HL-60 (cell line): Measurements from ENCODE around the gene ATXN2.
A peak's percentile ranks its signal among the peaks of the same experiment; 100 is the strongest.

ENCODE experiments used
- DNase-seq, 2 experiments: peaks; one replicate each; pipeline ENCODE4 v3.0.0-alpha.2; 2010 to 2020; ENCODE audit warnings: low read depth in 1 of 2, low spot score in 1 of 2
- H3K27ac ChIP-seq: fragments of 250-450 bp; sonication (Bioruptor Pico); replicated peaks from 2 replicates; pipeline ENCODE4 v1.5.1; 2020; ENCODE audit warnings: mild to moderate bottlenecking, moderate library complexity
- H3K27me3 ChIP-seq: fragments of 250-450 bp; sonication (Bioruptor Pico); 2 replicates; pipeline ENCODE4 v1.5.1; 2021; ENCODE audit warnings: mild to moderate bottlenecking, moderate library complexity; ENCODE audit not compliant: insufficient read depth, poor library complexity, severe bottlenecking
- H3K4me3 ChIP-seq: replicated peaks from 2 replicates; pipeline ENCODE4 v1.5.1; 2011; ENCODE audit warnings: mild to moderate bottlenecking, control low read depth, low read length; ENCODE audit not compliant: insufficient read depth
- GABPA ChIP-seq: IDR thresholded peaks from 2 replicates; pipeline ENCODE4 v1.6.1; 2012; ENCODE audit warnings: low read depth
- POLR2AphosphoS5 ChIP-seq: IDR thresholded peaks from 2 replicates; pipeline ENCODE4 v1.6.1; 2012; ENCODE audit warnings: low read depth
- SPI1 ChIP-seq: IDR thresholded peaks from 2 replicates; pipeline ENCODE4 v1.6.1; 2012; ENCODE audit warnings: low read depth, mild to moderate bottlenecking, borderline replicate concordance
- TF ChIP-seq, protein P1 (sequence below): IDR thresholded peaks from 2 replicates; pipeline ENCODE4 v1.6.1; 2012; ENCODE audit warnings: low read depth; ENCODE audit not compliant: insufficient replicate concordance
- TF ChIP-seq, protein P2 (sequence below): IDR thresholded peaks from one replicate; pipeline ENCODE4 v1.5.1; 2011; ENCODE audit warnings: low read length, control low read depth, inconsistent platforms; ENCODE audit not compliant: insufficient read depth

ATXN2 gene

GRCh38 chr12:111442301-111443045, 156.6 kb downstream of the ATXN2 start:
- H3K27me3 ChIP-seq = no peaks in the 10 kb centered on the region
- H3K4me3 ChIP-seq = no peak overlapping the region
- TF ChIP-seq POLR2AphosphoS5 = no peak; the same call in 1 of the 2 replicates
- TF ChIP-seq, protein P1, sequence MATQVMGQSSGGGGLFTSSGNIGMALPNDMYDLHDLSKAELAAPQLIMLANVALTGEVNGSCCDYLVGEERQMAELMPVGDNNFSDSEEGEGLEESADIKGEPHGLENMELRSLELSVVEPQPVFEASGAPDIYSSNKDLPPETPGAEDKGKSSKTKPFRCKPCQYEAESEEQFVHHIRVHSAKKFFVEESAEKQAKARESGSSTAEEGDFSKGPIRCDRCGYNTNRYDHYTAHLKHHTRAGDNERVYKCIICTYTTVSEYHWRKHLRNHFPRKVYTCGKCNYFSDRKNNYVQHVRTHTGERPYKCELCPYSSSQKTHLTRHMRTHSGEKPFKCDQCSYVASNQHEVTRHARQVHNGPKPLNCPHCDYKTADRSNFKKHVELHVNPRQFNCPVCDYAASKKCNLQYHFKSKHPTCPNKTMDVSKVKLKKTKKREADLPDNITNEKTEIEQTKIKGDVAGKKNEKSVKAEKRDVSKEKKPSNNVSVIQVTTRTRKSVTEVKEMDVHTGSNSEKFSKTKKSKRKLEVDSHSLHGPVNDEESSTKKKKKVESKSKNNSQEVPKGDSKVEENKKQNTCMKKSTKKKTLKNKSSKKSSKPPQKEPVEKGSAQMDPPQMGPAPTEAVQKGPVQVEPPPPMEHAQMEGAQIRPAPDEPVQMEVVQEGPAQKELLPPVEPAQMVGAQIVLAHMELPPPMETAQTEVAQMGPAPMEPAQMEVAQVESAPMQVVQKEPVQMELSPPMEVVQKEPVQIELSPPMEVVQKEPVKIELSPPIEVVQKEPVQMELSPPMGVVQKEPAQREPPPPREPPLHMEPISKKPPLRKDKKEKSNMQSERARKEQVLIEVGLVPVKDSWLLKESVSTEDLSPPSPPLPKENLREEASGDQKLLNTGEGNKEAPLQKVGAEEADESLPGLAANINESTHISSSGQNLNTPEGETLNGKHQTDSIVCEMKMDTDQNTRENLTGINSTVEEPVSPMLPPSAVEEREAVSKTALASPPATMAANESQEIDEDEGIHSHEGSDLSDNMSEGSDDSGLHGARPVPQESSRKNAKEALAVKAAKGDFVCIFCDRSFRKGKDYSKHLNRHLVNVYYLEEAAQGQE = no peak
- DNase-seq = no peak
- H3K27ac ChIP-seq = peak overlapping the region; percentile 22

DNA sequence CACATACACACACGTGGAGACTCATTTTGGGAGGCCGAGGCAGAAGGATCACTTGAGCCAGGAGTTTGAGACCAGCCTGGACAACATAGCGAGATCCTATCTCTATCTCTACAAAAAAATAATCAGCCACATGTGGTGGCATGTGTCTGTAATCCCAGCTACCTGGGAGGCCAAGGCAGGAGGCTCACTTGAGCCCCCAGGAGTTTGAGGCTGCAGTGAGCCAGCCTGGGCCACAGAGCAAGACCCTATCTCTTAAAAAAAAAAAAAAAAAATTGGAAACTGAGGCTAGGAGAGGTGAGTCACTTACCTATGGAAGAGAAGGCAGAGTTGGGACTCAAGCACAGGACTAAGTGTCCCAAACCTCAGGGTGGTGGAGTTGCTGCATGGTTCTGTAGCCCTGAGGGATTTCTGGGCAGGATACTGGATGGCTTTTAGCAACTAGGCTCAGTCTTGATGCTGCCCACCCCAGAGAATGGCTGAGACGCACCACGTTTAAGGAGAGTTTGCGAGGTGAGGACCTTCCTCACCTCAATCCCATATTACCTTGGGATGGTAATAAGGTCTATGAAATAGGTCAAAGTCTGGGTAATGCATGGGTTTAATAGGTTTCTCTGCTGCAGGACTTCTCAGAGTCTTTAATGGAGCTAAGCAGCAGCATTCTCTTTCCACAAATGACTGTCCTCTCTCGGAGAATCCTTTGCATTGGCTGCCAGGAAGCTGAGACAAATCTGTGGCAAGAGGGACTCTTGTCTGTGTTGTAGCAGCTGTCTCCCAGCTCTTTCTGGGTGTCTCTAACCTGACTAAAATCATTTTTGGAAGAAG, 157.8 kb downstream of the ATXN2 start:
- no peak overlapping the region for H3K4me3 ChIP-seq
- TF ChIP-seq, protein P1 = no peak
- no peak for TF ChIP-seq GABPA
- TF ChIP-seq, protein P2, sequence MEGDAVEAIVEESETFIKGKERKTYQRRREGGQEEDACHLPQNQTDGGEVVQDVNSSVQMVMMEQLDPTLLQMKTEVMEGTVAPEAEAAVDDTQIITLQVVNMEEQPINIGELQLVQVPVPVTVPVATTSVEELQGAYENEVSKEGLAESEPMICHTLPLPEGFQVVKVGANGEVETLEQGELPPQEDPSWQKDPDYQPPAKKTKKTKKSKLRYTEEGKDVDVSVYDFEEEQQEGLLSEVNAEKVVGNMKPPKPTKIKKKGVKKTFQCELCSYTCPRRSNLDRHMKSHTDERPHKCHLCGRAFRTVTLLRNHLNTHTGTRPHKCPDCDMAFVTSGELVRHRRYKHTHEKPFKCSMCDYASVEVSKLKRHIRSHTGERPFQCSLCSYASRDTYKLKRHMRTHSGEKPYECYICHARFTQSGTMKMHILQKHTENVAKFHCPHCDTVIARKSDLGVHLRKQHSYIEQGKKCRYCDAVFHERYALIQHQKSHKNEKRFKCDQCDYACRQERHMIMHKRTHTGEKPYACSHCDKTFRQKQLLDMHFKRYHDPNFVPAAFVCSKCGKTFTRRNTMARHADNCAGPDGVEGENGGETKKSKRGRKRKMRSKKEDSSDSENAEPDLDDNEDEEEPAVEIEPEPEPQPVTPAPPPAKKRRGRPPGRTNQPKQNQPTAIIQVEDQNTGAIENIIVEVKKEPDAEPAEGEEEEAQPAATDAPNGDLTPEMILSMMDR = no peak
- TF ChIP-seq POLR2AphosphoS5 = no peak
- TF ChIP-seq SPI1 = no peak
- H3K27me3 ChIP-seq = no peaks in the 10 kb centered on the region
- no peak overlapping the region for H3K27ac ChIP-seq
- DNase-seq = no peak

DNA sequence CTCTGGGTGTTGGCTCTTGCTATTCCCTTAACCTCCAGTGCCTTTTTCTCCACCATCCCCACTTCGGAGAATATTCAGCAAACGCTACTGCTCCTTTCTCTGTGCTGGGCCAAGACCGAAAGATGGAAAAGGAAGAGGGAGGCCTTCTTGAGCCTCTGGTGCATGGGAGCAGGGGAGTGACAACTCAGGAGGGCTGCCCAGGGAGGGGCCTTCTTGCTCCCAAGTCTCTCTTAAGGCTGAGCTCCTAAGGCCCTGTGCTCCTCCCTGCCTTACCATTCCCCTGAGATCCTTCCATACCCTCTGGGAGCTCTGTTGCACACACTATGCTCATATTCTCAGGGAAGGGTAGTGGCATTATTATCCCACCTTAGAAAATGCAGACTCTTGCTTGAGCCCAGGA, 158.5 kb downstream of the ATXN2 start:
- no peak overlapping the region for H3K27ac ChIP-seq
- no peak overlapping the region for H3K4me3 ChIP-seq
- H3K27me3 ChIP-seq = no peaks in the 10 kb centered on the region
- TF ChIP-seq GABPA = no peak
- TF ChIP-seq, protein P1 = no peak
- TF ChIP-seq POLR2AphosphoS5 = no peak; the same call in 1 of the 2 replicates
- TF ChIP-seq, protein P2 = no peak
- no peak for TF ChIP-seq SPI1
- DNase-seq = no peak
